ENCODE measurements around the gene SMIM45.

Gene SMIM45

DNA sequence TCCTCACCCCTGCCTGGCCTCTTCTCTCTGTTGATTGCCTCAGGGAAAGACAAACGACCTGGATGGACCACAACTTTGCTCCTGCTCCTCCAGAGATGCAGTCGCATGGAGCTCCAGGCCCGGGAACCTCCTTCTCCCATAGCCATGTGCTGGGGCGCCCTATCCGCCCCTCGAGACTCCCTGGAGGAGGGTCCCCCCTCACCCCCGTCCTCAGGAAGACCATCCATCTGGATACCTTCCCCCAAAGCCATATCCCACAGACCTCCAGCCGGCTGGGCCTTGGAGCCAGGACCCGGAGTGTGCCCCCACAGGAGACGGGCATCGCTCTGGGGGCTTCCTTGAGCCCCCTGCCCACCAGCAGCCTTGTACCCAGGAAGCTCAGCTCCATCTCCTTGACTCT lies 19.5 kb downstream of the SMIM45 start:
- DNase-seq, result no peak

DNA sequence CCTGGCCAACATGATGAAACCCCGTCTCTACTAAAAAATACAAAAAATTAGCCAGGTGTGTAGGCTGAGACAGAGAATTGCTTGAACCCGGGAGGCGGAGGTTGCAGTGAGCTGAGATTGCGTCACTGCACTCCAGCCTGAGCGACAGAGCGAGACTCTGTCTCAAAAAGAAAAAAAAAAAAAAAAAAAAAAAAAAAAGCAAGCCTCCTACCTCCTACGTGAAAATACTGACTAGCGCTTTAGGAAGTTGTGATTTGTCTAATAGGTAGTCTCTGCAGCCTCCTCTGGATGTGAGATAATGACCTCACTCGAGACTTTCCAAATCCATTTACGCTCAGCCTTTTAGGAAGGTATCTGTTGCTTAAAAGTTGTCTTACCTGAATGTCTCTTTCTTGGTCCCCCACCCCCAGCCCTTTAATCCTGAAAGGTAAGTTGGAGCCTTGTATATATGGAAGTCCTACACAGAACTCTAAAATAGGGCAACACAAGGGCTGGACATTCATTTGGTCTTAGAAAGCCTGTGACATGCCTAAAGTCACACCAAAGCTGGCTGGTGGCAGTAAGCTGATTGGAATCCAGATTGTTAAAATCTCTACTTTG lies 22.8 kb downstream of the SMIM45 start:
- no peak for DNase-seq

DNA sequence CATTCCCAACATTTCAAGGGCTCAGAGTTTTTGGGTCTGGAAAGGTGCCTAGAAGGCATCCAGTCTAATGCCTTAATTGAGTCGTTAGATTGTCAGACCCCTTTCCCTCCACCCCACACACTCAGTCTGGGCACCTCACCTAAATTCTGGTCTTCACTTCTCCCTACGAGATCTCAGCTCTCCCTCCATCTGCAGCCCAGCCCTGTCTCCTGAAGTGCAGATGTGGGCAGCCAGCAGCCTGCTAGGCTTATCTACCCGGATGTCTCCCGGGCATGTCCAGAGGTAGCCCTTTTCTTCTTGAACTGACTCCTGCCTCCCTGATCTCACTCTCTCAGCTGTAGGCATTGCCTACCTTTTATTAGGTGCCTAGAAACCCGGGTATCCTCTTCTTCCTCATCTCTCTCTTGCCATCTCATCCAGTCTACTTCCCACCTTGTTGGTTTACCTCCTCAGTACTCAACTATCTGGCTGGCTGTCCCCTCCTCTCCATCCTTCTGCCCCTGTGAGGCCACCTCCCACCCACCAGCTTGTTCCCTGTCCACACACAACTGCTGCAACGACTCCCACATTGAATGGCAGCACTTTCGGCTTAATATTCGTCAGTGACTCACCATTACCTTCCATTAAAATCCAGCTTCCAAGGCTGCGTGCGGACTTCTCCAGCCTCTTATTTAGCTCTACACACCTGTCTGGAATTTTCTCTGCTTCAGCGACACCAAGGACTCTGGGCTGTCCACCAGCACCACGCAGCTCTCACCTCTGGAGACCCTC lies 23.5 kb downstream of the SMIM45 start:
- DNase-seq, result peak; percentile 8

DNA sequence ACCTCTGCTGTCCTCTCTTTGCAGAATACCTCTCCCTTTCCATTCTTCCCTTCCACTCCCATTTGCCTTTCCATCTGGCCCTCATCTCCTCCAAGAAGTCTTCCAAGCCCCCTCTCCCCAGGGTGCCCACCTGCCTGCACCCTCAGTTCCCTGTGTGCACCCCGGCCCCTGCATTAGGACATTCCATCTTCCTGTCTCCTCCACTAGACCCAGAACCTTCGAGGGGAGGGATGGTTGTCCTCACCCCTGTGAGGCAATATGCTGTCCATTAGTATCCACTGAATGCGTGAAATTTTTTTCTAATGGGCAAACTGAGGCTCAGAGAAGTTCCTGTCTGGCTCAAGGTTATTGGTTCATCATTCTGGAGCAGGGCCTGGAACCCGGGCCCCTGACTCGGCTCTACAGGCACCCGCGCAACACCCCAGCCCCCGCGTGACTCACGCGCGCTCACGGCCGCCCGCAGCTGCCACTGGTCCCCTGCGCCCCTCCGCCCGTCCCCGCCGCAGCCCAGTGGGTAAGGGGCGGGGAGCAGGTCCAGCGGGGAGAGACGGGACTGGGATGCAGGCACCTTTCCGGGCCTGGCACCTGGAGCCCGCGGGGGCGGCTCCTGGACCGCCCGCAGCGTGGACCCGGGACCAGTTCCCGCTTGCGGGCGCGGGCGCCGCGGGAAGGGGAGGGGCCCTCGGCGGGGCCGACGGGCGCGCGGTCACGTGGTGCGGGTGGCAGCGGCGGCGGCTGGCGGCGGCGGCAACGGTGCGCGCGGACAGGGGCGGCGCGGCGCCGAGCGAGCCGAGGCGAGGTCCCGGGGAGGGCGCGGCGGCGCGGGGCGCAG lies 24.3 kb downstream of the SMIM45 start:
- peak; percentile 51 for DNase-seq

DNA sequence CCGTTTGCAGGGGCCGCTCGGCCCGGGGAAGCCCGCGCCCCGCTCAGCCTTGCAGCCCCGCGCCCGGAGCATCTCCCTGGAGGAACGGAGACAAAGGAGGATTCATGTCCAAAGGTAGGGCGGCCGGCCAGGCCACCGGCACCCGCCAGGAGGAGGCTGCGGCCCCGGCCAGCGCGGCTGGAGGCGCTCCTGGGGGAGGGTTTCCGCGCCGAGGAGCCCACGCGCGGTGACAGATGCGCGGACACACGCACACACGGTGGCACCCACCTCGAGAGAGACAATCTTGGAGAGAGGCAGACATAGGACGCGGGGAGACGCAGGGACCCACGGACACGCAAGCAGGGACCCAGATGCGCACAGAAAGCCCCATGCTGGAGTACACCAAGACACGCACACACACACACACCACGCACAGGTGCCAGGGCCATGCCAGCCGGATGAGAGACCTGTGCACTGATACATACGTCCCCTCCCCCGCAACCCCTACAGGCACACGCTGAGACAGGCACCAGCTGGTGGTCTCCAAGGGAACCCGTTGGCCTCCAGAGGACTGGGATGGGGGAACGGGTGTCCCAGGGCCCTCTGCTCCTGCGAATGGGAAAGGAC lies 25.1 kb downstream of the SMIM45 start:
- peak; percentile 66 for DNase-seq

DNA sequence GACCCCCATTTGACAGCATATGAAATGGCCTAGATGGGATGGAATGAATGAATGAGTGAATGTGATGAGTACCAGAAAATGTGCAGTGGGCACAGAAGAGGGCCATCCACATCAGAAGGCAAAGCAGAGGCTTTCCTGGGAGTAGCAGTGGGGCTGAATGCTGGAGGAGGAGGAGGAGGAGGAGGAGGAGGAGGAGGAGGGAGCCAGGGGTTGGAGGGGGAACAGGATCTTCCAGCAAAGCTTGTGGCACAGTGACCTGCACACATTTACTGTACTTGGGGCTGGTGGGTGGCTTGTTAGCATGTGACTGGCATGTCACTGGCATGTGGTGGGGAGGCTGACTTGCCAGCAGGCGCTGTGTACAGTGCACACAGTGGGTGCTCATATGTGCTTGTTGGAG lies 26.8 kb downstream of the SMIM45 start:
- DNase-seq, result no peak

DNA sequence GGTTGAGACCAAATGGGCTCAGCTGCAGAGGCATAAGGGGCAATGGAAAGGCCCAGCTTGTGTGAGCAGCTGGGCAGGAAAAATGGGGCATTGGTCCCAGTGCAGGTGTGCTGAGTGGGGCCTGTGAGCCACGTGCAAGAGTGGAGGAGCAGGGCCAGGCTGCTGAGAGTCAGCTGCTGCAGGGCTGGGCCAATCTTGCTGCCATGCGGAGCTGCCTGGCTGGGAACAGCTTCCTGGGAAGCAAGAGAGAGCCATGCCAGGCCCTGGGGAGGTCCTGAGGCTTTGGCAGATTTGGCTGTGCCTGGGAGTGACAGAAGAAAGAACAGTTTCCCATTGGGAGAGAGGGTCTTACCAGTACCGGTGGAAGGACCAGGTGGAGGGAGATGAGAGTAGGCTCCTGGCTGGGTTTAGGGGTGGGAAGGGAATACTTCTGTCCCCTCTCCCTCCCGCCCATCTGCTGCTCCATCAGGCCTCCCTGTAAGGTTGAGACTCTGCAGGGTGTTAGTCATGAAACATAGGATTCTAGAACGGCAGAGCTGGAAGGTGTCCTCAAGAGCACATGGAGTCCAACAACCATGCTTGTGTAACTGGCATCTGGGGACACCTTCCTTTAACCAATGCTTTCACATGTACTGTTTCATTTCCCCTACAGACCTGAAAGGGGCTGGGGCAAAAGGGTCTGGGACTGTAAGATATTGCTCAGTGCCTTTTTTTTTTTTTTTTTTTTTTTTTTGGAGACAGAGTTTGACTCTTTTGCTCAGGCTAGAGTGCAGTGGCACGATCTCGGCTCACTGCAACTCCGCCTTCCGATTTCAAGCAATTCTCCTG lies 27.7 kb downstream of the SMIM45 start:
- DNase-seq, result no peak

DNA sequence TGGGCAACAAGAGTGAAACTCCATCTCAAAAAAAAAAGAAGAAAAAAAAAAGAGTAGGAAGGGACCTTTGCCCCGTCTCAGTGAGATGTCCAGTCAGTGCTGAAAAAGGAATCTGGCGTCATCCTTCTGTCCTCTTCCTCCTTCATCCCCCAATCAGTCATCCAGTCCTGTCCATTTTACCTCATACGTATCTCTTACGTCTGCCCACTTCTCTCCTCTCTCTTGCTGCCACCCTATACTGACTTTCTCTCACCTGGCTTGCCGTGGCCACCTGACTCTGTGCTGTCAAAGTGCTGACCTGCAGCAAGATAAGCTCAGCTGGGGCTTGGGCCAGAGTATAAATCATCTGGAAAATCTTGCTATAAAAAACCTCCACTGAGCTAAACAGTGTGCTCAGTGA lies 30.9 kb downstream of the SMIM45 start:
- no peak for DNase-seq

DNA sequence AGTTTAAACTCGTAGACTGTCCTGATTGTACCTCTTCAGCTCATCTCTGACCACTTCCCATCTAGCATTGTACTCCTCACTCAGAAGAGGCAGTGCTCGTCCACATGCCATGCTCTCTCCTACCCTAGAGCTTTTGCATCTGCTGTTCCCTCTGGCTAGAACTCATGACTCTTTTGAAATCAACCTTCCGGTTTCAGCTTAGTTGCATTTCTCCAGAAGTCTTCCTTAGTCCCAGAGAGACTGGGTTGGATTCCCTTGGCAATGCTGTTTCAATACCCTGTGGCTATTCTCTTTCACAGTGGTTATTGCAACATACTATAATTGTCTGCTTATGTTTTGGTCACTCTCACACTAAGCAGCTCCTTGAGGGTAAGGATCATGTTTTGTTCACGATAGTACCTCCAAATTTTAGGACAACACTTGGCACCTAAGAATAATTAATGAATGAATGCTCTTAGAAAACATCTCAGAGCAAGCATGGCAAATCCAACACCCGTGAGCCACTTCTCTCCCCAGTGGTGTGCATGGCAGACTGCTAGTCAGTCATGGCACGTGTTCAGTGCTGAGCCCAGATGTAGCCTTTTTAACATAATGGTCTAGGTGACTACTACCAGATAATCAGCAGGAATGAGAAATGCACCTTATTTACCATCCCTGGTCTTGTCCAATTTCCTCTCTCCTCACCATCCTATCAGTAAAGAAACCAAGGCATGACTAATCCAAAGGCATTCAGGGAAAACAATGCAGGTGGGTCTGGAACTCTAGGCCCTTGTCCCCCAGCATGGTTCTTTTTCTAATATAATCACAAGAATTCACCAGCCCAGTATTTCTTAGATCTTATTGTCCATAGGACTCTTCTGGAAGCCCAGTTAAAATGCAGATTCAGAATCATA lies 31.8 kb downstream of the SMIM45 start:
- DNase-seq, result no peak

DNA sequence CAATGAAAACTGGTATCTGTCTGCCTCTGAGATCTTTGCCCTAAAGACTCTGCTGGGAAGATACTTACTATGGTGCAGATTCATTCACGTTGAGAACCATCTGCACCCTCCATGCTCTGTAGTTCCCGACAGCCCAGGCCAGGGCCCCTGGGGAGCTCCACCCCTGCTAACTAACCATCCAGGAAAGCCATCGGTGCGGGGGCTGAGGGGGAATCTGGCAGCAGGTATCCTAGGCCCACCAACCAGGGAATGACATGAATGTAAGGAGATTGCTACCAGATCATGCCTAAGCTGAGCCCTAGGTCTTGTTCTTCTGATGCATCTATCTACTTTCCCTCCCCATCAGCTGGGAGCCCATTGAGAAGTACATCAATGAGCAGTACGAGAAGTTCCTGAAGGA lies 35.3 kb downstream of the SMIM45 start:
- DNase-seq, result no peak

DNA sequence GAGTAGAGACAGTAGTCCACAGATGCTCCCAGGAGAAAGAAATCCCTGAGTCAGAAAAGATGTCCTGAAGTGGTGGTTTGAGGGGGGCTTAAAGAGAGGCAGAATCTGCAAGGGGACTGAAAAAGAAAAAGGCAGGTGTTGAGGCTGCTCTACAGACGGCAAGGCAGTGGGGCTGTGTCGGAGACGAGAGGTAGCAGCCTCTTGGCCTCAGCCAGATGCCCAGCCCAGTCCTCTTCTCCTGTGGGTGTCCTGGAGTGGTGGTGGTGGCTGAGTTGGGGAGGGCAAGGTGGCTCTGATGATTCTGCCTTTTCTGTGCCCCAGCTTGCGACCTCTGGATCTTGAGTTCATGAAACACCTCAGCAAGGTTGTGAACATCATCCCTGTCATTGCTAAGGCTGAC lies 37.3 kb downstream of the SMIM45 start:
- DNase-seq, result no peak

DNA sequence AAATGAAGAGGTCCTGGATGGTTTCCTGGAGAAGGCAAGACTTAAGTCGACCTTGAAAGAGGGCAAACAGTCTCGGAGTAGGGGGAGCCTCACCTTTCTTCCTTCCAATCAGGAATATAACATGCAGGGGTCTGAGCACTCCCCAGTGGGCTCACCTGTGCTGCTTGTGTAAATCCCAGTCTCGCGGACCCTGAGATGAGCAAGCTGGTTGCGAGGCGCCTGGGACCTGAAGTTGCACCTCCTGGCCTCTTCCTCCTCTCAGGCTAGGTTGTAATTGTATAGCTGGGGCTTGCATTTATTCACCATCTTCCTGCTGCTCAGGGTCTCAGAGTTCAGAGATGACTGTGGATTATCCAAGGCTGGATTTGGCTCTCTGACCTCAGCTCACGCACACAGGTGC lies 39.2 kb downstream of the SMIM45 start:
- DNase-seq, result no peak

DNA sequence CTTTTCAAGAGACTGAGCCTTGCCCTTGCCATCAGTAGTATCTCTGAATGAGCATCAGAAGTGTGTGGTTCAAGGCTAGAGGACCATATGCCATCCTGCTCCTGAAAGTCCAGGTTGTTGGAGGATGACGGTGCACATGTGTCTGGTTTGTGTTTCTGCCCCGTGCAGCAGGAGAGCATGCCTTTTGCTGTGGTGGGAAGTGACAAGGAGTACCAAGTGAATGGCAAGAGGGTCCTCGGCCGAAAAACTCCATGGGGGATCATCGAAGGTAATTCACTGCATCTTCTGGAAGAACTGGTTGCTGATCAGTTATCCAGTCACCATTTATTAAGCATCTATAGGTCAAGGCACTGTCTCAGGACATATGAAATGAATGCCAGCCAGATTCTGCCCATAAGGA lies 40.5 kb downstream of the SMIM45 start:
- no peak for DNase-seq

DNA sequence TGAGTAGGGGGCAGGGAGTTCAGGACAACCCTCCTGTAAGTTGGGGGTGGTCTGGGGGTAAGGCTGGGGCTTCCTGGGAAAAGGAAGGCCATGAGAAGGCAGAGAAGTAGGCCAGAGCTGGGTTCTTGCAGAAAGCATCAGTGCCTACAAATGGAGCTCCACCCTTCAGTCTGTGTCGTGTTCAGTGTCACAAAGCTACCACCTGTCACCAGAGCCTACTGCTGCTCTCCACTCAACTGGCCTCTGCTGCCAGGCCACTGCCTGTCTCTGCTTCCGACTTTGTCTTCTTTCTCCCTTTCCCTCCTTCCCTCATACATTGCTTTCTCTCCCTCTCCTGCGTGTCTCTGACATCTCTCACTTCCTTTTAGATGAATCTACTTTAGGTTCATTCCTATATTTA lies 43.3 kb downstream of the SMIM45 start:
- DNase-seq, result no peak

DNA sequence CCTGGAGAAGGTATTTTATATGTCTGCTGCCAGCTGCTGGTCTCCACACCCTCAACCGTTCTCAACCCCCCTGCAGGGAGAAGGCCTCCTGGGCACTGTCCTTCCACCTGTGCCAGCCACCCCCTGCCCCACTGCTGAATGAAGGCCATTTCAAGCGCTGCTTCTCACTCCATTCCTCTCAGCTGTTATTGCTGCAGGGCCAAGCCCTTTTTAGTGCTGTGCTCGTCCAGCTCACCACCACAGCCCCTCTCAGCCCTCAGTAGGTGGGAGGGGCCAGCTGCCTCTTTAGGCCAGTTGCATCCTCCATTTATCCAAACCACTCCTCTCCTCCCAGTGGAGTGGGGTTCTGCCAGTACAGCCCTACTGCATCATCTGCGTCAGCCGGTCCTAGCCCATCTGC lies 44.9 kb downstream of the SMIM45 start:
- DNase-seq, result no peak

DNA sequence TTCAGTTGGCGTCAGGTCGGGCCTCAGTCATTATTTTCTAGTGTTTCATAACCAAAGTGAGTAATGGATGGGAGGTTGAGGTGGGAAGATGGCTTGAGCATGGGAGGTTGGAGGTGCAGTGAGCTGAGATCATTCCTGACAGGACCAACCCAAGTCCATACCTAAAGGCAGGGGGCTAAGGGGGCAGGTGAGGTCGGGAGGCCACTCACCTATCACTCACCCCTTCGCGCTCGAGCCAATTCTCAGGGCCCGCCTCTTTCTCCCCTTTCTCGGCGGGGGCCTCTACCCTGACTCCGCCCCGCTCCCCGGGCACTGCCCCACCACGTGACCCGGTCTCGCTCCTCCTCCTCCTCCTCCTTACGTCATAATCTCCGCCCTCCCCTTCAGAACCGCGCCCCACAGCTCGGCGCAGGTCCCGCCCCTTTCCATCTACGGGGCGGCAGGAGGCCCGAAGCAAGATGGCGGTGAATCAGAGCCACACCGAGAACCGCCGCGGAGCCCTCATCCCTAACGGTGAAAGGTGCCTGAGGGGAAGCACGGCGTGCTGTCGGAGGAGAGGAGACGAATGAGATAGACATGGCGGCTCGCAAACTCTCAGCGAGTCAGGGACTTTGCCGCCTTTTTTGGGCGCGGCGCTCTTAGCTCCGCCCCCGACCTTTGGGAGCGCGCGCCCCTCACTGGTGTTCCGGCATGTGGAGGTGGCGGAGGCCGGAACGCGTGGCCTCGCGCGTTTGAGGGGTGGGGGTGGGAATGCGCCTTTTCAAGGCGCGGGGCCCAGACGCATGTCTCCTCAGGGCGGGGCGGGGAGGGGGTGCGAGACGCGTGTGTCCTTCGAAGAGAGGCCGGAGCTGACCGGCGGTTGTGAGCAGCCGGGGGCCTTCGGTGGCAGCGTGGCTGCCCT lies 46.7 kb downstream of the SMIM45 start, which contains the start of gene WBP2NL:
Gene WBP2NL (plus strand): TSS at position 428 of the 901 bp plus-strand sequence. CDS start 31 bp downstream, at position 459.
- DNase-seq, result peak; percentile 85

DNA sequence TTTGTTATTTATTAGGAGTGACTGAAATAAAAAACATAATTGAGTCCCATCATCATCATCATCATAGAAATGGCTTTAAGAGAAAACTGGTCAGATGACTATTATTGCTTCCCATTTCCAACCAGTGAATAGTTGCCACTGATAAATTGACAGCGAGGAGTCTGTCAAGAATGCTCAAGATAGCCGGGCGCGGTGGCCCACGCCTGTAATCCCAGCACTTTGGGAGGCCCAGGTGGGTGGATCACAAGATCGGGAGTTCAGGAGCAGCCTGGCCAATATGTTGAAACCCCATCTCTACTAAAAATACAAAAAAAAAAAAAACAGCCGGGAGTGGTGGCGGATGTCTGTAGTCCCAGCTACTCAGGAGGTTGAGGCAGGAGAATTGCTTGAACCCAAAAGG lies 48.5 kb downstream of the SMIM45 start:
- DNase-seq, result no peak

DNA sequence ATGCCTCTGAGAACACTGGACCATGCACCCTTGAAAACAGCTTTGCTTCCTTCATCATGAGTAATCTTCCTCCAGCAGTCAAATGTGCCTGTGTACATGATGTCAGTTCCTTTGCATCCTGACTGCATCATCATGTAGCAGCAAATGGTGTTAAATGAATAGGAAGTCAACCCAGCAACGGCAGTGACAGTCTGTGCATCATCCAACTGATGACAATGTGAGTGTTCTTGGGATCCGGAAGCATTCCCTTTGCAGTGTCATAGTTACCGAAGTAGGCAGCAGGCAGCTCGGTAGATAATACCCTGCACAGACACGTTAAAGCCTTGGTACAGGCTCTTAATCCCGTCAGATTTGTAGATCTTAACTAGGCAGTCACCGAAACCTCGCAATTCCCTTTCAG lies 49.2 kb downstream of the SMIM45 start:
- no peak for DNase-seq

DNA sequence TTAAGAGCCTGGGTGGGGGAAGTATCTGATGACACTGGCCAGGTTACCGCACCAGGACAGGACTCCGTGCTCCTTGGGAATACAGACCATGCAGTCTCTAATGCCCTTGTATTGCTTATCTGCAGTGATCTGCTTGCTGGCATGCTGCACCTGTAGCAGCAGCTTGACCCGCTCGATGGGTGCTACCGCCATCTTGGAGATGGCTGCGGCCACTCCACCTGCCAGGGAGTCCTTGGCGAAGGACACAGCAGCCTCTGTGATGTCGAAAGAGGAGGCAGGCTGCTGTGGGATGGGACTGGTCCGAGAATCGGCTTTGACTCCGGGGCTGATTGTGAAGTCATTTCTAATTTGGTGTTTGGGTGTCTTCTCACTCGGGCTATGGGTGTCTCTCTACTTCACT lies 49.8 kb downstream of the SMIM45 start:
- DNase-seq, result no peak

DNA sequence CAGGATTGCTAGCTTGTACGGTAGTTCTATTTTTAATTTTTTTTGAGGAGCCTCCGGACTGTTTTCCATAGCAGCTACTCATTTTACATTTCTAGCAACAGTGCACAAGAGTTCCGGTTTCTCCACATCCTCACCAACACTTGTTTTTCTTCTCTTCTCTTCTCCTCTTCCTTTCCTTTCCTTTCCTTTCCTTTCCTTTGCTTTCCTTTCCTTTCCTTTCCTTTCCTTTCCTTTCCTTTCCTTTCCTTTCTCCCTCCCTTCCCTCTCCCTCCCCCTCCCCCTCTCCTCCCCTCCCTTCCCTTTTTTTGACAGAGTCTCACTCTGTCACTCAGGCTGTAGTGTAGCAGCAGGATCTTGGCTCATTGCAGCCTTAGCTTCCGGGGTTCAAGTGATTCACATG lies 56.0 kb downstream of the SMIM45 start:
- DNase-seq, result no peak
